ENCODE results near the gene P4HA2.

P4HA2 gene

DNA sequence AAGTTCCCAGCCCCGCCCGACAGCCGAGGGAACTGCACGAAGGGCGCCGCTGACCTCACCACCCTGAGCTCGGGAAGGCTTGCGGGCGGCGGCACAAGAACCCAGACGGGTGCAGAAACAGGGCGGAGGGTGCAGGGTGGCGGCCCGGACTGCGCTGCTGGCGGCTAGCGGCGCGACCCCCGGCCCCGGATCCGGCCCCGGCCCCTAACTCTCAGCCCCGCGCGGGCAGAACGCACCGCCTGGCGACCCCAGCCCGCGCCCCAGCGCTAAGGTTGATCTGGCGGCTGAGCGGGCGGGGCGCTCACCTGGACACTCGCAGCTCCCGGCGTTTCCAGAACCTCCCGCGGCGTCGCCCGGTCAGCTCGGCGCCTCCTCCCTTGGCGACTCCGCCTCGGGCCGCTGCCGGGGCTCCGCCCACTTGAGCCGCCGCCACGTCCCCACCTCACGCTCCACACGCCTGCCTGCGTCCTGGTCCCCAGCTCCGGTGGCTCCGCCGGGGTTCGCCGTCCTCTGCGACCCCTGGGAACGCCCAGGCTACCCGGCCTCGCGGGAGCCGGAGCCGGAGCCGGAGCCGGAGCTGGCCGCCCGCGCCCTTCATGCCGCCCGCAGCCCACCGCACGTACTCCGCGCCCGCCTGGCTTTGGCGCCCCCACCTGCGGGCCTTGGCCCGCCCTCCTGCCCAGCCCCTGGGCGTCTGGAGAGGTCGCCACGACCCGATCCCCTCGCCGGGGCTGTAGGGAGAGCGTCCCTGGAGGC lies at the start of gene P4HA2:
TSS of gene P4HA2 (minus strand) at position 369 of the 756 bp plus-strand sequence. CDS start 9,227 bp downstream, outside the sequence.
- TF ChIP-seq JUND (IDR thresholded peaks at IDR 0.05; ENCODE audit: low read depth), result no peak
- in situ Hi-C loops (cut with HindIII; ENCODE audit: low pct_unique_long_range_greater_than_20kb, low sequenced_read_pairs), result no loop called here
- peak; percentile 78 to 87 for DNase-seq (ENCODE audit: low read depth in 1 of 2, low spot score in 1 of 2)

DNA sequence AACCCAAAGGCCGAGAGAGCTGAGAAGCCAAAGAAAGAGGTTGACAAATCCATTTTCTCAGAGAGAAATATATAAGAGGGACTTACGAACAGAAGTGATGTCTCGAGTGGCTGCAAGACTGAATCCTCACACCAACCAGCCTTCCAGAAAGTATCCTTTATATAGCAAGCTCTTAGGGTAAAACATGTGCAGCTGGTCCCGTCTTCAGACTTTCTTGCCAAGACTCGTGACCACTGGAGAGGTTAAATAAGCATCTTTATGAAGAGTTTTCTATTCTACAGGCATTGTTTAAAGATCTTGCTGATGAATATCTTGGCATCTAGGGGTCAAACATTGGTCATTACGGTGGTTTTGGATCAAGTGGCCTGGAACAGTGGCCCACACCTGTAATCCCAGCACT lies 49.6 kb upstream of the P4HA2 start:
- TF ChIP-seq JUND (IDR thresholded peaks at IDR 0.05; ENCODE audit: low read depth), result no peak
- DNase-seq (ENCODE audit: low read depth in 1 of 2, low spot score in 1 of 2), result peak in 1 of 2 experiments; percentile 44
- in situ Hi-C loops (cut with HindIII; ENCODE audit: low pct_unique_long_range_greater_than_20kb, low sequenced_read_pairs), result no loop called here

DNA sequence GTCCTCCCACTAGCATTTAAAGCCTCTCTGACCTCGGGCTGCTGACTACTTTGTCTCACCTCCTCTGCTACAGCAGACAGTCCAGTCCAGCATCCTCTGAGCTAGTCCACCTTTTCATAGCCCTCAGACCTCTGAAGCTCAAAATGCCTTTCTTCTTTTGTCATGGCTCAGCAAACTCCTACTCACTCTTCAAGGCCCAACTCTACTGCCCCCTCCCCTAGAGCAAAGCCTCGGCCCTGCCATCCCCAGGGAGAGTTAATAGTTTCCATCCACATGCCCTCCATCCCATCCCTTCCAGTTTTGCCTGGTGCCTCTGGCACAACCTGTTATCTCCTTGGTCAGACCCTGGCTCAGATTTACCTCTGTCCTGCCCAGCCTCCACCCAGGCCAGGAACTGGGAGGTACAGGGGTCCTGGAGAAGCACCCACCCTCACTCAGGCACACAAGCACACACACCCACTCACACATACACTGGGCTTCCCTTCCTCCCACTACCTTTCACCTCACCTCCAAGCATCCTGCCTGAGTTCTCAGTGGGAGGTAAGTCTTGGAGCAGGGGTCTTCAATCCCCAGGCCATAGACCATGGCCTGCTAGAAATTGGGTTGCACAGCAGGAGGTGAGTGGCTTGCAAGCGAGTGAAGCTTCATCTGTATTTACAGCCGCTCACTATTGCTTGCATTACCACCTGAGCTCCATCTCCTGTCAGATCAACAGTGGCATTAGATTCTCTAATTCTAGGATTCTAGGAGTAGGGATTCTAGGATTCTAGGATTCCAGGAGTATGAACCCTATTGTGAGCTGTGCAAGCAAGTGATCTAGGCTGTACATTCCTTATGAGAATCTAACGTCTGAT lies 47.9 kb upstream of the P4HA2 start:
- no peak for TF ChIP-seq JUND (IDR thresholded peaks at IDR 0.05; ENCODE audit: low read depth)
- in situ Hi-C loops (cut with HindIII; ENCODE audit: low pct_unique_long_range_greater_than_20kb, low sequenced_read_pairs), result no loop called here
- DNase-seq (ENCODE audit: low read depth in 1 of 2, low spot score in 1 of 2), result no peak

DNA sequence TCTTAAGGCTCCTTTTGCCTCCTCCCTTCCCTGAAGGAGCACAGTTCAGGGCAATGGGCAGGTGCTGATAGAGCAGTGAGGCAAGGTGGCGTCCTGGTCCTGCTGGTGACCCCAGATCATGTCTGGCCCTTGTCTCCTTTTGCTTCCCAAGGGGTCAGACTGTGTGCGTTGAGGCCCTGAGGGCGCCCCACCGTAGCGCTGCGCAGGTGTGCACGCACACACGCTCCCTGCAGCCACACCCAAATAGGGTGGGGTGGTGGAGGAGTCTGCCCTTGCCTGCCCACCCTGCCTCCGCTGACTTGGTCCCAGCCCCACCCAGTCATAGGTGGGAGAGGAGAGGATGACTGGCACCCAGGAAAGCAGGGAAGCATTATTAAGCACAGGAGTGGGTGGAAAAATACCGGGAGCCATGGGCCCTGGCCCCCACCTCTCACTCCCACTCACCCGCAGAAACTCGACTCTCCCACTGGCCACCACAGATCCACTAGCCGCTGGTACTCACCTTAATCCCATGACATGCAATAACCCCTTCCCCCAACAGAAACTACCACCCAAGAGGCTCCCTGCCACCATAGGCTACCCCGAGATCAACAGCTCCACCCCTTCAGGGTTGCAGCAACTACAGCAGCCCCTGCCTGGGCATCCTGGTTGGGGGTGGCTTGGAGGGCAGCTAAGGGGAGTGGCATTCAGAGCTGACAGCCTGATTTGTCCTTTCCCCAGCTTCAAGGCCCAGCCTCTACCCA lies 46.6 kb upstream of the P4HA2 start:
- in situ Hi-C loops (cut with HindIII; ENCODE audit: low pct_unique_long_range_greater_than_20kb, low sequenced_read_pairs), result no loop called here
- no peak for TF ChIP-seq JUND (IDR thresholded peaks at IDR 0.05; ENCODE audit: low read depth)
- DNase-seq (ENCODE audit: low read depth in 1 of 2, low spot score in 1 of 2), result no peak

DNA sequence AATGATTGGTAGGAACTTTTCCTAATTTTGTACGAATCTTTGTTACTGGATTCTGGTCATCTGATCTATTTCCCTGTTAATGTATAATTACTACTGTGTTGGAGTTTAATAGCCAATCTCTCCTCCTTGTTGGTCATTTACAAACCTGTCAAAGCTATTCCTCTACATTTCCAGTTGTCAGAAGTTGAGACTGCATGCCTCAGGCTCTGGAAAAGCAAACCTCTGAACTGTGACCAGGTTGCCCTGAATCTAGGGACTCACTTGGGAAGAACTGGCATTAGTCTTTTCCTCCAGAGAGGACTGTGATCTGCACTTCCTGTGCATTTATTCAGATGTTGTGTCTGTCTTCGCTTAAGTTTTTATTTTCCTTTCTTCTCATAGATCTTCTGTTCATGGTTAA lies 46.0 kb upstream of the P4HA2 start:
- no peak for TF ChIP-seq JUND (IDR thresholded peaks at IDR 0.05; ENCODE audit: low read depth)
- no peak for DNase-seq (ENCODE audit: low read depth in 1 of 2, low spot score in 1 of 2)
- in situ Hi-C loops (cut with HindIII; ENCODE audit: low pct_unique_long_range_greater_than_20kb, low sequenced_read_pairs), result no loop called here

DNA sequence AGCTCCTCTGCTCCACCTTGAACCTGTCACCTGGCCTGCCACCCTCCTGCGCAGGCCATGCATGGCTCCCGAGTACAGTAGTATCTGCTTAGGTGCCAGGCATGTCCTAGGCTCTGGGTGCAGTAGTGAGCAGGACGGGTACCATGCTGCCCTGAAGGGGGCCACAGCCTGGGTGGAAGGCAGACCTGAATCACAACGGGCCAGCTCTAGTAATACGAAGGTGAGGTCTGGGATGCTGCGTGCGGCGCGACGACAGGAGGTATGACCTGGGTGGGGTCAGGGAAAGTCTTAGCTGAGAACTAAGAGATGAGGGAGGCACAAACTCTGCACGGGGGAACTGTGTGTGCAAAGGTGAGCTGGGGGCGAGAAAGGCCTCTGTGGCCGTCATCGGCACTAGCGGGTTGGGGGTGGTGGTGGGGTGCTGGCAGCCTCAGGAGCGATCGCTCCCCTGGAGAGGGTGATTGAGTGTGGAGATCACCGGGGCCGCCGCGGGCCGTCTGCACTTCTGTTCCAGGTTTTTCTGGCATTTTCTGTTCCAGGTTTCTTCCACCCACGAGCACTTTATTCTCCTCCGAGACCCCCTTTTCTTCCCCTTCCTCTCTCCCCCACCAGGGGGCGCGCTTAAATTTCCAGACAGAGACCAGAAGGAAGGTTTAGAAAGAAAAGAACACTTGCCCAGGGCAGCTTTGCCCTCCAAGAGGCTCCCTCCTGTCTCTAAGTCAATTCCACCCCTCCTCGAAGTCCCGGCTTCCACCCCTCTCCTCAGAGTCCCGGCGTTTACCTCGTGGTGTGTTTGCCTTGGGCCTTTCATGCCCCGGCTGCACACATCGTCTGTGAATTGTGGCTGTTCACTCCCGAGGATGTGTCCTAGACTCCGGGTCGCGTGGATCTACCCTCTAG lies 44.9 kb upstream of the P4HA2 start:
- DNase-seq (ENCODE audit: low read depth in 1 of 2, low spot score in 1 of 2), result peak; percentile 75
- in situ Hi-C loops (cut with HindIII; ENCODE audit: low pct_unique_long_range_greater_than_20kb, low sequenced_read_pairs), result no loop called here

DNA sequence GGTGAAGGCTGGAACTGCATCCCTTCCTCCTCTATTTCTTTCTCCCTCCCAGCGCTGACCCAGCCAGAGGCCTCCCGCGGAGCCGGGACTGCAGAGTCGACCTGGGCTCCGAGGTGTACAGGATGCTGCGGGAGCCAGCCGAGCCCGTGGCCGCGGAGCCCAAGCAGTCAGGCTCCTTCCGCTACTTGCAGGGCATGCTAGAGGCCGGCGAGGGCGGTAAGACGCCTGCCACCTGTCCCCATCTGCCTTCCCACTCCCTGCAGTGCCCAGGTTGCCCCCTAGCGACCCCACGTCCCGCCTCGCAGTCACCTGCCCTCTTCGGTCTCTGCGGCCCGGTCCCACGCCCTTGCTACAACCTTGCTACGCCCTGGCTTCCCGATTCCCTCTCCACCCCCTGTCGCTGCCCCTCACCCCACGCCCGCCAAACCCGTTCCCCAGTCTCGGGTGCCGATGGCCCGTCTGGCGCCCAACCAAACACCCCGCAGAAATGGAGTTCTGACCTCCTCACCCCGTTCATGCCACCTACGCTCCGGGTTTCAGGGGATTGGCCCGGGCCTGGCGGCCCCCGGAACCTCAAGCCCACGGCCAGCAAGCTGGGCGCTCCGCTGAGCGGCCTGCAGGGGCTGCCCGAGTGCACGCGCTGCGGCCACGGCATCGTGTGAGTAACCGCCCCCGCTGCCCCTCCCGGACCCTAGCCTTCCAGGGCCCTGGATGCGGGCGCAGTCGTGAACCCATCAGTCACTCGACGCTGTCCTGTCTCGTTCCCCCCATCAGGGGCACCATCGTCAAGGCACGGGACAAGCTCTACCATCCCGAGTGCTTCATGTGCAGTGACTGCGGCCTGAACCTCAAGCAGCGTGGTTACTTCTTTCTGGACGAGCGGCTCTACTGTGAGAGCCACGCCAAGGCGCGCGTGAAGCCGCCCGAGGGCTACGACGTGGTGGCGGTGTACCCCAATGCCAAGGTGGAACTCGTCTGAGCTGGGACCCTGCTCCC lies 43.9 kb upstream of the P4HA2 start:
- TF ChIP-seq JUND (IDR thresholded peaks at IDR 0.05; ENCODE audit: low read depth), result no peak
- in situ Hi-C loops (cut with HindIII; ENCODE audit: low pct_unique_long_range_greater_than_20kb, low sequenced_read_pairs), result no loop called here
- DNase-seq (ENCODE audit: low read depth in 1 of 2, low spot score in 1 of 2), result no peak

More for the DNA sequence above, 44.9 kb upstream of the P4HA2 start:
- TF ChIP-seq JUND (IDR thresholded peaks at IDR 0.05; ENCODE audit: low read depth), result no peak

DNA sequence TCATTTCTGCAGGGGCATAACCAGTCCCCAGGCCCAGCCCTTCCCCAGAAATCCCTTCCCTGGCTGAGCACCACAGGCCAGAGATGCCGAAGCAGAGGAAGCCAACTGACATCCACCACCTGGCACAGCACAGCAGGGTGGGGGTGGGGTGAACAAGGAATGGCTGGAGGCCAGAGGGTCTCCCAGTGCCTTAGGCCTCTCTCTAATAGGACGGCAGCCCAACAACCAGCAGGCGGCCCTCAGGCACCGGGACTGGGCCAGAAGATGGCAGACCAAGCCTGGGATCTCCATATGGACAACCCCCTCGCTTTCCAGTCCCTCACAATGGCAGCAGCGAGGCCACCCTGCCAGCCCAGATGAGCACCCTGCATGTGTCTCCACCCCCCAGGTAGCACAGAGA lies 43.1 kb upstream of the P4HA2 start:
- no peak for TF ChIP-seq JUND (IDR thresholded peaks at IDR 0.05; ENCODE audit: low read depth)
- in situ Hi-C loops (cut with HindIII; ENCODE audit: low pct_unique_long_range_greater_than_20kb, low sequenced_read_pairs), result no loop called here
- DNase-seq (ENCODE audit: low read depth in 1 of 2, low spot score in 1 of 2), result no peak

DNA sequence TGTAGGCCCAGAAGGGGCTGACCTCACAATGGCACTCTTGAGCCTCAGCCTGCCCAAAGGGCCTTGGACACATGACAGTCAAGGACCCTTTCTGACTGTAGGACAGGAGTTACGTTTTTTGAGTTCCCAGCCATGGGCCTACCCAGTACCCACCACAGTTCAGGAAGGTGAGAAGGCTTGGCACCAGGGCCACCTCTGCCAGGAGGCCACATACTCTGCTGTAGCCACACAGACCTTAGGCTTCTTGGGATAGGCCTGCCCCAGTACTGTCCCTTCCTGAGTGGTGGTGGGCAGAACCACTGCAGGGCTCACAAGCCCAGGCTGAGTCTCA lies 42.6 kb upstream of the P4HA2 start:
- in situ Hi-C loops (cut with HindIII; ENCODE audit: low pct_unique_long_range_greater_than_20kb, low sequenced_read_pairs), result no loop called here
- no peak for TF ChIP-seq JUND (IDR thresholded peaks at IDR 0.05; ENCODE audit: low read depth)
- DNase-seq (ENCODE audit: low read depth in 1 of 2, low spot score in 1 of 2), result no peak

DNA sequence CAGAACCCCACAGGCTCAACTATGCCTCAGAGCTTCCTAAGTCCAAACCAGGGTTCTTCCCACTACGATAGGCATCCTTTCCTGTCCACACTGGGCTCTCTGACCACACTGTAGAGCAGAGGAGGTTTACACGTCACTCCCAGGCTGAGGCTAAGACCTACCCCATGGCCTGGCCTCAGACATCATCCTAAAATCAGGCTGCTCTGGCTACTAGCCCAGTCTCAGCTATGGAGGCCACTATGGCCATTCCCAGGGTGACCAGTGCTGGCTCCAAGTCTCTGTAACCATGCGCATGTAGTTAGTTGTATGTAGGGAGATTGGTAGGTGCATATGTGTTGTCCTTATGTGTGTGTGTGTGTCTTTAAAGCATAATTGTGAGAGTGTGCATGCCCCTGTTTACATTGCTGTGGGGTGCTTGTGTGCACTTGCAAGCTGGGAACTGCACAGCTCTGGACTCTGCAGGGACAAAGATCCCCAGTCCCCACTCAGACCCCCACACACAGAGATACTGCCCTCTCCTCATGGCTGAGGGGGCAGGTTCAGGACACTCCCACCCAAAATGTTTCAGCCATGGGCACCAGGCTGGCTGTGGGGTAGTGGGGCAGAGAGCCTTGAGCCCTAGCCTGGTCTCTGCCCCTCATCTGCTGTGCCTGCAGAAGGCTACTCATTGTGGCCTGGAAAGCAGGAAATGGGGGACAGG lies 42.1 kb upstream of the P4HA2 start:
- in situ Hi-C loops (cut with HindIII; ENCODE audit: low pct_unique_long_range_greater_than_20kb, low sequenced_read_pairs), result no loop called here
- no peak for DNase-seq (ENCODE audit: low read depth in 1 of 2, low spot score in 1 of 2)
- no peak for TF ChIP-seq JUND (IDR thresholded peaks at IDR 0.05; ENCODE audit: low read depth)

Data from T47D (cell line).